Effector memory CD8-positive, alpha-beta T cell (primary cell): Measurements from ENCODE around the gene GALNT18.
"Not testable (repeated sequence)": the region's sequence is repeated elsewhere in the genome, so short reads cannot be mapped to it uniquely, and the experiment has no call there.

ENCODE experiments used
- ATAC-seq: fragments of 150-1000 bp; cut with Tn5 transposase; replicated peaks from 2 replicates; pipeline ENCODE4 v1.10.0; 2021; ENCODE audit warnings: mild to moderate bottlenecking, moderate library complexity
- DNase-seq, 3 experiments: peaks; one replicate each; pipeline ENCODE4 v3.0.0; 2021
- H3K27ac Mint-ChIP-seq, 2 donors: one replicate each; pipeline ENCODE4 v1.8.0; 2022; ENCODE audit warnings: mild to moderate bottlenecking in 2 of 2, mixed read lengths in 2 of 2, moderate library complexity in 2 of 2
- H3K27me3 Mint-ChIP-seq, 2 donors: one replicate each; pipeline ENCODE4 v1.8.0; 2022; ENCODE audit warnings: mixed read lengths in 2 of 2
- H3K36me3 Mint-ChIP-seq: one replicate; pipeline ENCODE4 v1.8.0; 2022; ENCODE audit warnings: mild to moderate bottlenecking, moderate library complexity, mixed read lengths; ENCODE audit not compliant: insufficient read depth
- H3K4me1 Mint-ChIP-seq, 2 donors: one replicate each; pipeline ENCODE4 v1.8.0; 2022; ENCODE audit warnings: low read depth in 2 of 2, mixed read lengths in 2 of 2
- H3K4me3 Mint-ChIP-seq, 2 donors: one replicate each; pipeline ENCODE4 v1.8.0; 2022; ENCODE audit warnings: mild to moderate bottlenecking in 2 of 2, mixed read lengths in 2 of 2, moderate library complexity in 2 of 2
- H3K9me3 Mint-ChIP-seq, 2 donors: one replicate each; pipeline ENCODE4 v1.8.0; 2022; ENCODE audit warnings: mixed read lengths in 2 of 2

GALNT18 gene

GRCh38 chr11:11379661-11380060 is 242.1 kb downstream of the GALNT18 start:
- Mint-ChIP-seq H3K4me3 (no peak overlapping the region), H3K4me1 (no peaks in the 10 kb centered on the region), H3K27ac (no peak overlapping the region), H3K36me3 (no peaks in the 10 kb centered on the region), H3K27me3 (peaks cover 0 to 13% of the 10 kb centered on the region in 2 donors), H3K9me3 (no peaks in the 10 kb centered on the region)
- ATAC-seq (no peak), DNase-seq (no peak)

DNA sequence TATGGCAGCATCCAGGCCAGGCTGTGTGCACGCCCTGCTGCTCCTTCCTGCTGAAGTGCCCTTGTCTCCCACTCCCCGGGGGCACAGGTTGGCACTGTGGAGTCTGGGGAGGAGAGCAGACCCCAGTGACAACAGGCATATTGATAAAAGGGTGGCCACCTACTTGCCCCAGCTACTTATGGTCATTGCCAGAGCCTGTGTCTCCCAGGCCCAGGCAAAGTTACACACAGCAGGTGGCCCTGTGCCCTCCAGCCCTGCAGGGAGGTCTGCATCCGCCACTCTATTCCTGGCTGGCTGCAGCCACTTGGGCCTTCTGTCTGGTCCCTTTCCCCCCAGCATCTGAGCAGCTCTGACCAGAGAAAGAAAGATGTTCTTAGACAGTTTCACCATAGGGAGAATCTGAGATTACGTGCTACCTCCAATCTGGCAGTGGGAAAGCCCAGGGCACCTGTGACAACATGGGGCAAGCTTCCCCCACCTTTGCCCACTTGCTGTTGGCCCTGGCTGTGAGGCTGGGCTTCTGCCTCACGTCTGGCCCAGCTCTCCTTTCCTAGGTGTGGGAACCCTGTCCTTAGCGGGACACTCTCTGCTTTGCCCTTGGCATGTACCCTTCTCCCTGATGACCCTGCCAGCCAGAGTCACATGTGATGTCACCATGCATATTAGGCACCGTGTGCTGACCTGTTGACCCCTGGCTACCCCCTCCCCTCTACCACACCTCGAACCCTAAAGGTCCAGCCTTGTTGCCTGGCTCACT is 243.4 kb downstream of the GALNT18 start:
- H3K9me3 Mint-ChIP-seq, result no peaks in the 10 kb centered on the region
- DNase-seq (no peak), ATAC-seq (no peak)
- H3K36me3 Mint-ChIP-seq, result no peaks in the 10 kb centered on the region
- H3K27ac Mint-ChIP-seq, result peak overlapping the region in 1 of 2 donors; percentile 11
- H3K27me3 Mint-ChIP-seq, result peaks cover 3 to 23% of the 10 kb centered on the region in 2 donors
- H3K4me3 Mint-ChIP-seq, result no peak overlapping the region
- no peaks in the 10 kb centered on the region for H3K4me1 Mint-ChIP-seq

- no peak for DNase-seq
- no peak overlapping the region for H3K4me3 Mint-ChIP-seq
- no peaks in the 10 kb centered on the region for H3K4me1 Mint-ChIP-seq
- ATAC-seq, result no peak
- no peaks in the 10 kb centered on the region for H3K9me3 Mint-ChIP-seq
- H3K27ac Mint-ChIP-seq, result no peak overlapping the region
- H3K27me3 Mint-ChIP-seq, result peaks cover 26 to 55% of the 10 kb centered on the region in 2 donors
- no peaks in the 10 kb centered on the region for H3K36me3 Mint-ChIP-seq
Measured at GRCh38 chr11:11374358-11375148, 247.3 kb downstream of the GALNT18 start.

DNA sequence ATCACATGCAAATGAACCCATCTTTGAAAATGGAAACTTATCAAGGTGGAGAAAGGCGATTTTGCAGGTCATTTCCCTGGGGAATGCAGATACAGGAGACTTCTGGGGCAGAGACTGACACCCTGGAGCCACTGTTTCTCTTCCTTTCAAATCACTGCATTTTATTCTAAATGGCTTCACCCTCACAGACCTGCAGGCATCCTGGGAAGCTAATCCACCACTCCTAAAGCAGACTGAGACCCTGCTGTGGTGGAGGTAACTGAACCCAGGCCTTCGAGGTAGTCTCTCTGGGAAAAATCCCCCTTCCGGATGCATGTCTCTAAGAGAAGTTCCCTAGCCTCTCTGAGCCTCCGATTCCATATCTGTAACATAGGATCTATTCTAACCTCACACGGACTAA is 247.9 kb downstream of the GALNT18 start:
- Mint-ChIP-seq H3K4me3 (no peak overlapping the region), H3K36me3 (no peaks in the 10 kb centered on the region), H3K4me1 (no peaks in the 10 kb centered on the region), H3K27ac (no peak overlapping the region), H3K27me3 (peaks cover 31 to 50% of the 10 kb centered on the region in 2 donors), H3K9me3 (no peaks in the 10 kb centered on the region)
- ATAC-seq (no peak), DNase-seq (no peak)

DNA sequence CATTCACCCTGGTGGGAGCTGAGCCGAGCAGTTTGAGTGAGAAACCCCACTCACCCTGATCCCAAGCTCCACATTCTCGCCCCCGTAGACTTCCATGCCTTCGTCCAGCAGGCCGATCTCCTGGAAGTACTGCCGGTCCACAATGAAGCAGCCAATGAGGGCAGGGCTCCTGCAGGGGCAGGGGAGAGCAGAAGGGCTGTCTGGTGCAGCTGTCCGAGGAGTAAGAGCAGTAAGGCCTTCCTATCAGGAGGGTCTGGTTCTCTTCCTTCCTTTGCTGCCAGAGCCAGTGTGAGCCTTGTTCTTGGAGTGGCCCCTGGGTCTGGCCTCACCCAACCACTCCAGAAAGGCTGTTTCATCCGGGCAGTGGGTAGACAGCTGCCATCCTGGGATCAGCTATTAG is 249.3 kb downstream of the GALNT18 start:
- no peak overlapping the region for H3K4me3 Mint-ChIP-seq
- H3K27ac Mint-ChIP-seq, result no peak overlapping the region
- ATAC-seq, result no peak

GRCh38 chr11:11370962-11371303 is 250.9 kb downstream of the GALNT18 start:
- Mint-ChIP-seq H3K27me3 (peaks cover 31 to 42% of the 10 kb centered on the region in 2 donors), H3K9me3 (peaks cover 0 to 1% of the 10 kb centered on the region in 2 donors), H3K27ac (no peak overlapping the region), H3K4me1 (no peaks in the 10 kb centered on the region), H3K4me3 (no peak overlapping the region), H3K36me3 (no peaks in the 10 kb centered on the region)
- no peak for ATAC-seq
- no peak for DNase-seq

More for the DNA sequence above, 249.3 kb downstream of the GALNT18 start:
- Mint-ChIP-seq H3K9me3 (peaks cover 0 to 1% of the 10 kb centered on the region in 2 donors), H3K4me1 (no peaks in the 10 kb centered on the region), H3K36me3 (no peaks in the 10 kb centered on the region), H3K27me3 (peaks cover 31 to 42% of the 10 kb centered on the region in 2 donors)
- no peak for DNase-seq

DNA sequence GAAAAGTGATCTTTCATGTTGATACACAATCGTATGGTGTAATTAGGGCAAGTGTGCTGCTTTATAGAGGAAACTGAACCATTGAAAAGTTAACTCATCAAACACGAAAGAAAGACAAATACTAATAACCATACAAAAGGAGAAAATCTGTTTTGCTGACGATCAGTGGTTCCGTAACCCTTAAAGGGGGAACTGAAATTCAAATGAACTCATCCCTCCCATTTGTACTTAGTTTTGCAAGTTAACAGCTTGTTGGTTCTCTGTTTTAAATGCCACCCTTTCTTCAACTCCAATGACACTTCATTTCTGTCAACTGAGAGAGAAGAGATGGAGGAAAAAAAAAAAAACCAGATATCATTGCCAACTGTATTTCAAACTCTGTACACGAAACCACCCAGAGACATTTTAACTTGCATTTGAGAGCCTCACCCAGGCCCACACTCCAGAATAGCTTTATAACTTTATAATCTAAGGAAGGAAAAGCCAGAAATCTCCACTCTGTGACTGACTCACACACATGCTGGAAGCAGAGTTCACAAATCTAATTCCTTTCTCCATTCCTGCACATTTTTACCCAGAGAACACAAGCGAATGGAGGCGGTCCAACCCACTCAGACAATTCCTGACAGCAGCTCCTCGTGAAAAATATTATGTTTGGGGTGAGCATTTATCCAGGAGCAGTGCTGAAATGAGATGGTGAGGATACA is 251.4 kb downstream of the GALNT18 start:
- ATAC-seq, result no peak
- H3K27me3 Mint-ChIP-seq, result peaks cover 31 to 43% of the 10 kb centered on the region in 2 donors
- H3K9me3 Mint-ChIP-seq, result peaks cover 0 to 1% of the 10 kb centered on the region in 2 donors
- no peaks in the 10 kb centered on the region for H3K36me3 Mint-ChIP-seq
- DNase-seq, result no peak
- no peak overlapping the region for H3K27ac Mint-ChIP-seq
- H3K4me1 Mint-ChIP-seq, result no peaks in the 10 kb centered on the region
- no peak overlapping the region for H3K4me3 Mint-ChIP-seq

DNA sequence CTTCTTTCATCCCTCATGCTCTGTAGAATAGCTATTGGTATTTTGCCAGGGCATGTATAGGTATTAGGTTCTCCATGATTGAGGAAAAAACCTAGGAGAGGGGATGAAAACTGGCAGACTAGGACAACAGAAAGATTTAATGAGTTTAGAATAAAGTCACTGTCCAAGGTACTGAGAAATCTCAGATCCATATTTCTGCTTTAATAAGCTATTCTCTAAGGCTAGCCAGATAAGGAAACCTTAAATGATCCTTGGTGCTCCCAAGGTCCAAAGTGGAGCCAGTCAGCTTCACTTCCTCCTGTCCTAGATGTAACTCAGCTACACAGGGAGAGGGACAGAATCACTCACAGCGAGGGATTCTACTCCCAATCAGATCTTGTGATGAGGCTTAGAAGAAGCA is 255.0 kb downstream of the GALNT18 start:
- Mint-ChIP-seq H3K4me3 (no peak overlapping the region), H3K27ac (no peak overlapping the region), H3K9me3 (peaks cover 0 to 1% of the 10 kb centered on the region in 2 donors), H3K4me1 (no peaks in the 10 kb centered on the region), H3K36me3 (no peaks in the 10 kb centered on the region), H3K27me3 (peaks cover 18 to 27% of the 10 kb centered on the region in 2 donors)
- ATAC-seq (no peak), DNase-seq (no peak)

DNA sequence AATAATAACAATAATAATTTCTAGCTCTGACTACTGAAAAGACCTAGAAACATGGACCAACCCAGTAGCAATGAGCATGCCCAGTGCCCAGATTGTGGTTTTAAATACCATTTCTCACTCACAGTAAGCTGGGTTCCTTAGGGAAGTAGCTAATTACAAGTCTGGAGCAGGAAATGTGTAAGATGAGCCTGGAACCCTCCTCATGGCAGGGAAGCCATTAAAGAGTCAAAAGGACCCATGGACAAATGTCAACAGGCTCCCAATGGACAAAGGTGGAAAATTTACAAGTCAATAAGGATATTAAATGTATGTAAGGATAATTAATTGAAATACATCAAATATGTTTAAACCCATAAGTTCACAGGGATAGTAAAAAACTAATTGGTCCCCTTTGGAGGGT is 258.1 kb downstream of the GALNT18 start:
- no peaks in the 10 kb centered on the region for H3K4me1 Mint-ChIP-seq
- peaks cover 14 to 26% of the 10 kb centered on the region in 2 donors for H3K27me3 Mint-ChIP-seq
- H3K36me3 Mint-ChIP-seq, result no peaks in the 10 kb centered on the region
- H3K27ac Mint-ChIP-seq, result no peak overlapping the region
- ATAC-seq (no peak), DNase-seq (no peak)
- H3K4me3 Mint-ChIP-seq, result no peak overlapping the region
- peaks cover 0 to under 1% of the 10 kb centered on the region in 2 donors for H3K9me3 Mint-ChIP-seq

GRCh38 chr11:11359611-11360010 is 262.2 kb downstream of the GALNT18 start:
- ATAC-seq, result no peak
- Mint-ChIP-seq H3K36me3 (no peaks in the 10 kb centered on the region), H3K9me3 (no peaks in the 10 kb centered on the region), H3K4me3 (no peak overlapping the region), H3K27me3 (peaks cover 30 to 36% of the 10 kb centered on the region in 2 donors), H3K27ac (no peak overlapping the region), H3K4me1 (no peaks in the 10 kb centered on the region)
- DNase-seq, result no peak

- Mint-ChIP-seq H3K27ac (no peak overlapping the region), H3K4me1 (no peaks in the 10 kb centered on the region), H3K36me3 (no peaks in the 10 kb centered on the region), H3K27me3 (peaks cover 35 to 38% of the 10 kb centered on the region in 2 donors), H3K9me3 (no peaks in the 10 kb centered on the region), H3K4me3 (no peak overlapping the region)
- no peak for DNase-seq
- ATAC-seq, result no peak
Measured at GRCh38 chr11:11356842-11357241, 265.0 kb downstream of the GALNT18 start.

DNA sequence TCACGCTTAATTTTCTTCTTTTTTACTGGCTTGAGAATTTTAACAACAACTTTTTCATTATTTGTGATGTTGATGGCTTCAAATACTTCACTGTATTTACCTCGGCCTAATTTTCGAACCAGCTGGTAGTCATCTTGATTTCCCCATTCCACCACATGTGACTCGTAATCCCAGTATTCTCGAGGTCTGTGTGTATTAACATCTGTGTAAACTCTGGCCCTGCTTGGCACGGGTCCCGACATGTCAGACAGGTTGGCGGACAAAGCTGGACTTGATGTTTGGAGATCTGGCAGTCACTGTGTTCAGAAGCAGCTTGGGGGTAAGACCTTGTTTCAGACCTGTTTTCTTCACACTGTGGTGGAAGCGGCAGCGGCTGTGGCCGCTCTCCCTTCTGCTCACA is 268.9 kb downstream of the GALNT18 start, which contains the start of gene CSNK2A3:
Gene CSNK2A3, minus strand, starts transcription at position 373 of the 400 bp plus-strand sequence. Its CDS starts 131 bp downstream, at position 242.
- not testable (repeated sequence) for H3K27ac Mint-ChIP-seq, DNase-seq, H3K4me1 Mint-ChIP-seq

GRCh38 chr11:11351851-11352250 is 270.0 kb downstream of the GALNT18 start:
- not testable (repeated sequence) for DNase-seq, H3K9me3 Mint-ChIP-seq, ATAC-seq

More for the DNA sequence above, 268.9 kb downstream of the GALNT18 start, which contains the start of gene CSNK2A3:
- peaks cover 17 to 33% of the 10 kb centered on the region in 2 donors for H3K27me3 Mint-ChIP-seq
- H3K4me3 Mint-ChIP-seq, ATAC-seq, H3K36me3 Mint-ChIP-seq, H3K9me3 Mint-ChIP-seq: not testable (repeated sequence)

More at GRCh38 chr11:11351851-11352250, 270.0 kb downstream of the GALNT18 start:
- not testable (repeated sequence) for H3K4me1 Mint-ChIP-seq, H3K27ac Mint-ChIP-seq, H3K4me3 Mint-ChIP-seq, H3K36me3 Mint-ChIP-seq
- peaks cover 13 to 26% of the 10 kb centered on the region in 2 donors for H3K27me3 Mint-ChIP-seq
